OCI-LY3 (cell line): Measurements from ENCODE around the gene KRTAP5-2.

Experiments
- H2AFZ ChIP-seq: fragments of 200-600, 300-600 bp; shearing (Covaris generic); 2 replicates; pipeline ENCODE4 v1.6.0; 2014; ENCODE audit warnings: antibody characterized with exemption, low read depth, low read length
- H3K27ac ChIP-seq: fragments of 200-600, 300-600 bp; sonication (generic); 2 replicates; pipeline ENCODE4 v1.5.1; 2014; ENCODE audit warnings: mild to moderate bottlenecking, low read length, moderate library complexity, mixed read lengths
- H3K27me3 ChIP-seq: fragments of 200-600, 300-600 bp; sonication (generic); 2 replicates; pipeline ENCODE4 v1.6.1; 2014; ENCODE audit warnings: low read depth, low read length, mixed read lengths
- H3K36me3 ChIP-seq: fragments of 200-600, 300-600 bp; sonication (generic); replicated peaks from 2 replicates; pipeline ENCODE3; 2014; ENCODE audit warnings: low read depth, low read length, mixed read lengths
- H3K4me1 ChIP-seq: fragments of 300-600, 200-600 bp; sonication (generic); 2 replicates; pipeline ENCODE4 v1.6.1; 2014; ENCODE audit warnings: low read length, mixed read lengths
- H3K4me2 ChIP-seq: fragments of 200-600, 300-600 bp; sonication (generic); 2 replicates; pipeline ENCODE4 v1.6.1; 2014; ENCODE audit warnings: low read length, mixed read lengths
- H3K4me3 ChIP-seq: fragments of 300-600, 200-600 bp; sonication (generic); 2 replicates; pipeline ENCODE4 v1.5.1; 2014; ENCODE audit warnings: antibody characterized with exemption, mild to moderate bottlenecking, low read length, moderate library complexity
- H3K79me2 ChIP-seq: fragments of 300-600, 200-600 bp; shearing (Covaris generic); 2 replicates; pipeline ENCODE4 v1.6.1; 2014; ENCODE audit warnings: mild to moderate bottlenecking, low read length, mixed read lengths
- H3K9ac ChIP-seq: fragments of 300-600, 200-600 bp; shearing (Covaris generic); 2 replicates; pipeline ENCODE4 v1.6.0; 2014; ENCODE audit warnings: mild to moderate bottlenecking, low read length, moderate library complexity
- H3K9me3 ChIP-seq: fragments of 200-600, 300-600 bp; shearing (Covaris generic); 2 replicates; pipeline ENCODE4 v1.6.1; 2014; ENCODE audit warnings: low read length, mixed read lengths; ENCODE audit not compliant: insufficient read depth
- H4K20me1 ChIP-seq: fragments of 200-600, 300-600 bp; sonication (generic); 2 replicates; pipeline ENCODE4 v1.6.1; 2016; ENCODE audit warnings: low read length, mixed read lengths; ENCODE audit not compliant: insufficient read depth
- CTCF ChIP-seq: fragments of 200-600, 300-600 bp; sonication (generic); IDR thresholded peaks from 2 replicates; pipeline ENCODE4 v1.5.1; 2014; ENCODE audit warnings: antibody characterized with exemption, low read length, low read depth
- EZH2phosphoT487 ChIP-seq: fragments of 200-600 bp; shearing (Covaris generic); IDR thresholded peaks from 2 replicates; pipeline ENCODE4 v1.6.1; 2018; ENCODE audit warnings: antibody characterized with exemption, mixed run types, low read depth

Gene KRTAP5-2

GRCh38 chr11:1553808-1554594 lies 44.1 kb downstream of the KRTAP5-2 start:
- Histone ChIP-seq H3K9me3 (no peaks in the 10 kb centered on the region), H3K27ac (no peak overlapping the region), H3K4me2 (no peak overlapping the region), H3K9ac (no peak overlapping the region), H3K4me3 (no peak overlapping the region), H3K36me3 (no peaks in the 10 kb centered on the region), H2AFZ (no peak overlapping the region), H4K20me1 (no peaks in the 10 kb centered on the region), H3K4me1 (peaks cover 6% of the 10 kb centered on the region), H3K27me3 (no peaks in the 10 kb centered on the region), H3K79me2 (no peaks in the 10 kb centered on the region)
- TF ChIP-seq CTCF, result no peak
- TF ChIP-seq EZH2phosphoT487, result no peak

- Histone ChIP-seq H3K4me1 (no peaks in the 10 kb centered on the region), H2AFZ (no peak overlapping the region), H3K4me3 (no peak overlapping the region), H3K9ac (no peak overlapping the region), H3K27me3 (peaks cover 15% of the 10 kb centered on the region), H3K79me2 (no peaks in the 10 kb centered on the region), H3K27ac (no peak overlapping the region), H4K20me1 (no peaks in the 10 kb centered on the region), H3K9me3 (no peaks in the 10 kb centered on the region), H3K36me3 (no peaks in the 10 kb centered on the region), H3K4me2 (no peak overlapping the region)
- TF ChIP-seq EZH2phosphoT487, result no peak
- TF ChIP-seq CTCF, result peak; percentile 28; the same call in 1 of the 2 replicates
These were observed 48.5 kb downstream of the KRTAP5-2 start for GRCh38 chr11:1549338-1550330.

- Histone ChIP-seq H3K27me3 (peaks cover 26% of the 10 kb centered on the region), H3K4me3 (no peak overlapping the region), H2AFZ (no peak overlapping the region), H3K36me3 (no peaks in the 10 kb centered on the region), H3K4me1 (no peaks in the 10 kb centered on the region), H3K79me2 (no peaks in the 10 kb centered on the region), H4K20me1 (no peaks in the 10 kb centered on the region), H3K27ac (no peak overlapping the region), H3K9ac (no peak overlapping the region), H3K9me3 (no peaks in the 10 kb centered on the region), H3K4me2 (no peak overlapping the region)
- TF ChIP-seq EZH2phosphoT487, result no peak
- TF ChIP-seq CTCF, result no peak
These were observed 49.6 kb downstream of the KRTAP5-2 start for GRCh38 chr11:1548221-1549070.
